ENCODE measurements around the gene SLC15A2.

GRCh38 chr3:121979246-121979645, 85.0 kb downstream of the SLC15A2 start:
- no peak for TF ChIP-seq POLR2AphosphoS5 (IDR thresholded peaks at IDR 0.05; ENCODE audit: low read depth, low read length)
- no peak for TF ChIP-seq SPI1 (IDR thresholded peaks at IDR 0.05; ENCODE audit: low read depth, low read length)
- TF ChIP-seq POLR2A (IDR thresholded peaks at IDR 0.05; ENCODE audit: low read depth, low read length): no peak
- TF ChIP-seq TAF1 (IDR thresholded peaks at IDR 0.05; ENCODE audit: low read depth, low read length): no peak
